ENCODE results near the gene EFHD2. TPM values are rescaled to one million over a fixed set of nuclear protein-coding genes. Genes with fewer than 3 reads are reported as not detected.

EFHD2 gene
- total RNA-seq, 1 donor from 2014 or later, result 6.6 TPM

GRCh38 chr1:15405106-15405850 is 4.4 kb upstream of the EFHD2 start:
- no peaks in the 10 kb centered on the region for H3K4me1 Mint-ChIP-seq (ENCODE audit: unreplicated experiment)
- H3K27ac Mint-ChIP-seq (ENCODE audit: unreplicated experiment), result no peak overlapping the region
- DNase-seq (ENCODE audit: low spot score), result no peak
- H3K36me3 Mint-ChIP-seq (ENCODE audit: low read depth, unreplicated experiment), result no peaks in the 10 kb centered on the region
- H3K27me3 Mint-ChIP-seq (ENCODE audit: unreplicated experiment), result peaks cover 11% of the 10 kb centered on the region
- no peaks in the 10 kb centered on the region for H3K9me3 Mint-ChIP-seq (ENCODE audit: unreplicated experiment)
- no peak for TF ChIP-seq CTCF (IDR thresholded peaks at IDR 0.05; ENCODE audit: unreplicated experiment)
- H3K4me3 Mint-ChIP-seq (ENCODE audit: unreplicated experiment), result no peak overlapping the region

GRCh38 chr1:15406614-15407559 is 2.8 kb upstream of the EFHD2 start:
- no peak for TF ChIP-seq CTCF (IDR thresholded peaks at IDR 0.05; ENCODE audit: unreplicated experiment)
- Mint-ChIP-seq H3K27me3 (ENCODE audit: unreplicated experiment) (peaks cover 15% of the 10 kb centered on the region), H3K36me3 (ENCODE audit: low read depth, unreplicated experiment) (no peaks in the 10 kb centered on the region), H3K4me3 (ENCODE audit: unreplicated experiment) (no peak overlapping the region), H3K27ac (ENCODE audit: unreplicated experiment) (no peak overlapping the region), H3K4me1 (ENCODE audit: unreplicated experiment) (peaks cover 4% of the 10 kb centered on the region), H3K9me3 (ENCODE audit: unreplicated experiment) (no peaks in the 10 kb centered on the region)
- DNase-seq (ENCODE audit: low spot score), result no peak

GRCh38 chr1:15407580-15407979 is 2.1 kb upstream of the EFHD2 start:
- peaks cover 4% of the 10 kb centered on the region for H3K4me1 Mint-ChIP-seq (ENCODE audit: unreplicated experiment)
- H3K36me3 Mint-ChIP-seq (ENCODE audit: low read depth, unreplicated experiment), result no peaks in the 10 kb centered on the region
- no peak overlapping the region for H3K4me3 Mint-ChIP-seq (ENCODE audit: unreplicated experiment)
- no peak for DNase-seq (ENCODE audit: low spot score)
- no peak for TF ChIP-seq CTCF (IDR thresholded peaks at IDR 0.05; ENCODE audit: unreplicated experiment)
- no peak overlapping the region for H3K27ac Mint-ChIP-seq (ENCODE audit: unreplicated experiment)
- H3K9me3 Mint-ChIP-seq (ENCODE audit: unreplicated experiment), result no peaks in the 10 kb centered on the region
- H3K27me3 Mint-ChIP-seq (ENCODE audit: unreplicated experiment), result peaks cover 15% of the 10 kb centered on the region

- H3K9me3 Mint-ChIP-seq (ENCODE audit: unreplicated experiment), result no peaks in the 10 kb centered on the region
- peaks cover 15% of the 10 kb centered on the region for H3K27me3 Mint-ChIP-seq (ENCODE audit: unreplicated experiment)
- H3K36me3 Mint-ChIP-seq (ENCODE audit: low read depth, unreplicated experiment), result no peaks in the 10 kb centered on the region
- no peak for DNase-seq (ENCODE audit: low spot score)
- no peak for TF ChIP-seq CTCF (IDR thresholded peaks at IDR 0.05; ENCODE audit: unreplicated experiment)
- H3K4me3 Mint-ChIP-seq (ENCODE audit: unreplicated experiment), result peak overlapping the region; percentile 84
- H3K4me1 Mint-ChIP-seq (ENCODE audit: unreplicated experiment), result peaks cover 4% of the 10 kb centered on the region
- peak overlapping the region; percentile 89 for H3K27ac Mint-ChIP-seq (ENCODE audit: unreplicated experiment)
Observed at GRCh38 chr1:15408890-15409387, 749 bp upstream of the EFHD2 start.
